GM12878 (cell line): Measurements from ENCODE around the gene CCR8. TPM values are rescaled to one million over a fixed set of nuclear protein-coding genes. Genes with fewer than 3 reads are reported as not detected.

Experiments used
- ATF3 ChIP-seq: IDR thresholded peaks from 2 replicates; pipeline ENCODE4 v1.6.1; 2011; ENCODE audit warnings: low read depth, mild to moderate bottlenecking, low read length, moderate library complexity, borderline replicate concordance; ENCODE audit errors: extremely low read depth
- ATF7 ChIP-seq: fragments of 450-650 bp; IDR thresholded peaks from 2 replicates; pipeline ENCODE4 v1.6.1; 2016; ENCODE audit warnings: low read depth, mild to moderate bottlenecking
- CBX3 ChIP-seq: fragments of 200-600 bp; sonication (generic); IDR thresholded peaks from 2 replicates; pipeline ENCODE4 v1.6.1; 2016; ENCODE audit warnings: low read depth, borderline replicate concordance
- CHD2 ChIP-seq: IDR thresholded peaks from 2 replicates; pipeline ENCODE4 v1.6.1; 2011; ENCODE audit warnings: low read depth, low read length, improper control_type of control experiment, borderline replicate concordance
- E2F4 ChIP-seq: IDR thresholded peaks from 2 replicates; pipeline ENCODE4 v1.6.1; 2012; ENCODE audit warnings: low read depth, low read length, improper control_type of control experiment
- E4F1 ChIP-seq: fragments of 450-650 bp; IDR thresholded peaks from 2 replicates; pipeline ENCODE4 v1.6.1; 2018; ENCODE audit warnings: borderline replicate concordance, mild to moderate bottlenecking; ENCODE audit not compliant: partially characterized antibody
- EED ChIP-seq: sonication (generic); IDR thresholded peaks from 2 replicates; pipeline ENCODE4 v1.6.1; 2016; ENCODE audit warnings: antibody characterized with exemption, low read depth
- EP300 ChIP-seq, 2 experiments: fragments of 150-350 bp in 1 of 2; IDR thresholded peaks; 2 replicates each; pipeline ENCODE4 v1.6.1; 2011 to 2012; ENCODE audit warnings: low read depth in 2 of 2, low read length in 2 of 2, borderline replicate concordance in 1 of 2, improper control_type of control experiment in 1 of 2, inconsistent platforms in 1 of 2; ENCODE audit not compliant: control insufficient read depth in 1 of 2
- JUNB ChIP-seq: IDR thresholded peaks from 2 replicates; pipeline ENCODE4 v1.6.1; 2016; ENCODE audit warnings: antibody characterized with exemption, mild to moderate bottlenecking
- KAT2A ChIP-seq: conservative IDR thresholded peaks from 2 replicates; pipeline ENCODE4 v1.6.1; 2011; ENCODE audit warnings: low read depth, low read length; ENCODE audit not compliant: control insufficient read depth
- NBN ChIP-seq: fragments of 450-650 bp; IDR thresholded peaks from 2 replicates; pipeline ENCODE4 v1.6.1; 2016
- NR2F1 ChIP-seq: fragments of 450-650 bp; conservative IDR thresholded peaks from 2 replicates; pipeline ENCODE4 v1.6.1; 2017; ENCODE audit warnings: mild to moderate bottlenecking
- PRDM15 ChIP-seq: fragments of 450-650 bp; formaldehyde crosslinking; IDR thresholded peaks from 2 replicates; pipeline ENCODE4 v1.4.0; 2020; ENCODE audit warnings: mild to moderate bottlenecking, moderate library complexity
- RAD51 ChIP-seq: fragments of 450-650 bp; IDR thresholded peaks from 2 replicates; pipeline ENCODE4 v1.6.1; 2016; ENCODE audit warnings: moderate library complexity, mild to moderate bottlenecking, inconsistent platforms
- SMC3 ChIP-seq: IDR thresholded peaks from 2 replicates; pipeline ENCODE4 v1.6.1; 2011; ENCODE audit warnings: low read length, improper control_type of control experiment, borderline replicate concordance
- SRF ChIP-seq, 2 experiments: IDR thresholded peaks; 2 replicates each; pipeline ENCODE4 v1.6.1; 2011; ENCODE audit warnings: low read depth in 2 of 2, low read length in 2 of 2, mild to moderate bottlenecking in 1 of 2, moderate library complexity in 1 of 2
- ZBTB11 ChIP-seq: fragments of 450-650 bp; formaldehyde crosslinking; IDR thresholded peaks from 2 replicates; pipeline ENCODE4 v1.5.0; 2022; ENCODE audit warnings: mild to moderate bottlenecking, missing genetic modification characterization
- ZZZ3 ChIP-seq: IDR thresholded peaks from 2 replicates; pipeline ENCODE4 v1.6.1; 2011; ENCODE audit warnings: low read depth; ENCODE audit not compliant: control insufficient read depth, insufficient read length
- polyA plus RNA-seq, 11 experiments: library from polyadenylated mRNA; depleted of rRNA in 4 of 11; unstranded in 6 of 11; stranded (reverse) in 5 of 11; fragments of >200 nt; fragmentation: Nextera tagmentation in 4 of 11; fragmentation: Illumina TruSeq in 1 of 11; extraction: Ambion mirVana in 4 of 11; extraction: Trizol in 1 of 11; gene quantifications; 1 replicate in 1 of 11; 2 replicates in 10 of 11; pipeline versions ENCODE4 v1.2.1 to v1.2.3, GENCODE V29; 2011 to 2016; ENCODE audit warnings: inconsistent platforms in 2 of 11, missing spikeins in 2 of 11, low read depth in 1 of 11
- total RNA-seq, 4 experiments: library from RNA; depleted of rRNA in 3 of 4; stranded (reverse); fragments of >200 nt in 3 of 4; fragmentation: Illumina TruSeq in 1 of 4; extraction: Trizol in 1 of 4; gene quantifications; 2 replicates each; pipeline versions ENCODE4 v1.2.1 to v1.2.3, GENCODE V29; 2013 to 2021

Gene CCR8
- total and polyA plus RNA-seq, 10 of the 15 experiments (the other 5 are each of a cell fraction or from before 2014, with no cell fraction given) = 5.2 to 28.8 (median 15.6) TPM

- no peak for TF ChIP-seq CHD2
- no peak for TF ChIP-seq EP300 (IDR thresholded peaks at IDR 0.05; ENCODE audit: borderline replicate concordance in 1 of 2, control insufficient read depth in 1 of 2, low read depth in 2 of 2, low read length in 2 of 2)
- TF ChIP-seq SMC3 = no peak
- TF ChIP-seq SRF (IDR thresholded peaks at IDR 0.05; ENCODE audit: low read depth in 2 of 2, low read length in 2 of 2) = 0 out of 4 replicates have a peak, but pooled peaks of 1 of the 2 experiments have one; percentile 15
- no peak for TF ChIP-seq E2F4
- no peak for TF ChIP-seq NBN
- TF ChIP-seq ATF7 = no peak
- TF ChIP-seq RAD51 = no peak
- no peak for TF ChIP-seq CBX3
- TF ChIP-seq NR2F1 = peak; percentile 20
- TF ChIP-seq EED = peak; percentile 54; the same call in 1 of the 2 replicates
- TF ChIP-seq JUNB = peak; percentile 51; the same call in 1 of the 2 replicates
- TF ChIP-seq ZBTB11 (CRISPR knock-in tag) = no peak
- TF ChIP-seq ATF3 = no peak
- TF ChIP-seq KAT2A = no peak
- TF ChIP-seq ZZZ3 = no peak
- TF ChIP-seq PRDM15 = no peak
- TF ChIP-seq E4F1 = no peak
Measured at GRCh38 chr3:39346785-39347585, 17.5 kb downstream of the CCR8 start (continued).
